CD4-positive, alpha-beta T cell treated with Interferon gamma for 1 hour (primary cell): ENCODE data around the gene HSPBAP1.
"Not testable (repeated sequence)": the region's sequence is repeated elsewhere in the genome, so short reads cannot be mapped to it uniquely, and the experiment has no call there.

Experiments
- DNase-seq: peaks from one replicate; pipeline ENCODE4 v3.0.0-alpha.2; 2020

Gene HSPBAP1

GRCh38 chr3:122730240-122730639 is 63.4 kb downstream of the HSPBAP1 start:
- DNase-seq, result no peak

- DNase-seq, result no peak
Observed at GRCh38 chr3:122728756-122729514, 64.7 kb downstream of the HSPBAP1 start.

DNA sequence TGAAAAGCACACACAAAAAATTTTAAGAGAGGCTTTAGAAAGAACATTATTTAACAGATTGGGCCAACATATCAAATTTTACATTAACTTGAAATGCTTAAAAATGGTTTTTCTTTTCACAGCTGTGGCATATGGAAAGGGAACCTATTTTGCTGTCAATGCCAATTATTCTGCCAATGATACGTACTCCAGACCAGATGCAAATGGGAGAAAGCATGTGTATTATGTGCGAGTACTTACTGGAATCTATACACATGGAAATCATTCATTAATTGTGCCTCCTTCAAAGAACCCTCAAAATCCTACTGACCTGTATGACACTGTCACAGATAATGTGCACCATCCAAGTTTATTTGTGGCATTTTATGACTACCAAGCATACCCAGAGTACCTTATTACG is 65.4 kb downstream of the HSPBAP1 start:
- DNase-seq, result no peak

GRCh38 chr3:122727766-122728165 is 65.9 kb downstream of the HSPBAP1 start:
- DNase-seq, result no peak

DNA sequence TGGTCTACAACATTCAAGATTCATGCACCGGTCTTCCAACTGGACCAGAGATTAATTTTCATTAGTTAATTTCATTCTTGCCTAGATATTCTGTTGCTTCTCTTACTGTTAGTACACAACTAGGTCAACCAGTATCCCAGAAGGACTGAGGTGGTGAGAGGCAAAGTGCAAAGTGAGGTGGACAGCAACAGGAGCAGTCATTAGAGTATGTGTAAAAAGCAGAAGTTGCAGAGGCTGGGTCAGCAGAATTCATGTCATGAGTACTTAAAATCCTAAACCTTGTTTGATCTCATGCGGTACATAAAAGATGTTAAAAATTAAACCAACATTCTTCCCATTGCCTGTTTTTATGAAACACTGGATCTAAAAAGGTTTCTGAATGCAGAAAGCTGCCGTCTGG is 66.3 kb downstream of the HSPBAP1 start:
- no peak for DNase-seq

- no peak for DNase-seq
Observed at GRCh38 chr3:122725106-122725505, 68.5 kb downstream of the HSPBAP1 start.

DNA sequence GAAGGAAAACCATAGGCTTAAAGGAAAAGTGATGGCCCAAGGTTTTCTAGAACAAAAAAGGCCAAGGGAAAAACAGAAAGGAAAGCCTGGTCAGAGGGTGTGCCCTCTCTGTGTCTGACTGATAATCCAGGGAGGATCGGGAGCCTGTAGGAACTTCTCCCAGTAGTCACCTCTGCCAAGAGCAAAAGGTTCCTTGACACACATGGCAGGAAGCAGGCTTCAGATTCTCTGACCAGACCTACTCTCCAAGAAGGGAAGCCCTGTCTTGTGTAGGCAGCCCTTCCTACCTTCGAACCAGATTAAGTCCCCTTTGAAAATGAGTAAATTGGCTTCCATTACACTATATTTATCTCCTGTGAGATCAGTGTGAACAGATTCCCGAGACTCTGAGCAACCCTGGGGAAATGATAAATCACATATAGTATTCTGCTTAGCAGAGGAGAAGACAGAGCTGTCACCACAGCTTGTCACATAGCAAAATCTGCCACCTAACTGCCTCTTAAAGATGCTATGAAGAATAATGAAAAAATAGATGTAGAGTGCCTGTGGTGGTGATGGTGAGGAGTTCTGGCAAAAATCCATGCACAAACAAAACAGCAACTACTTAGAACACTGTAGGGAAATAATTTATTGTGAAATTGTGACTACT is 74.2 kb downstream of the HSPBAP1 start:
- no peak for DNase-seq

DNA sequence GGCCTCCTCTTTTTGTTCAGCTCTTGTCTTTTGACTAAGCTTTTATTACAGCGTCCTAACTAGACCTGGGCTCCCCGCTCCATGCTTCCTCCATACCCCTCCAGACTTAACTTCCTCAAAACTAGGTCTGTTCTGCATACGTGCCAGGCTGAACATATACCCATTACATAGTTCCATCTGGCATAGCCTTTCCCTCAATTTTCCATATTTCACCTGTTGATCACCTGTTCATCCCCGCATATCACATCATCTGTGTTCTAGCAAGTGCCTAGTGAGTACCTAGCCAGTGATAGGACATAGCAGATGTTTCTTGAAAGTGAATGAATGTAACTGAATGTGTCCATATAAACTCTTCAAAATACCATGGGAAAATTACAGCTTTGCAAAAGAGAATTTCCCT is 77.0 kb downstream of the HSPBAP1 start:
- DNase-seq, result no peak

GRCh38 chr3:122714273-122714672 is 79.4 kb downstream of the HSPBAP1 start:
- no peak for DNase-seq

- DNase-seq, result not testable (repeated sequence)
Observed at GRCh38 chr3:122710616-122711251, 82.9 kb downstream of the HSPBAP1 start.

DNA sequence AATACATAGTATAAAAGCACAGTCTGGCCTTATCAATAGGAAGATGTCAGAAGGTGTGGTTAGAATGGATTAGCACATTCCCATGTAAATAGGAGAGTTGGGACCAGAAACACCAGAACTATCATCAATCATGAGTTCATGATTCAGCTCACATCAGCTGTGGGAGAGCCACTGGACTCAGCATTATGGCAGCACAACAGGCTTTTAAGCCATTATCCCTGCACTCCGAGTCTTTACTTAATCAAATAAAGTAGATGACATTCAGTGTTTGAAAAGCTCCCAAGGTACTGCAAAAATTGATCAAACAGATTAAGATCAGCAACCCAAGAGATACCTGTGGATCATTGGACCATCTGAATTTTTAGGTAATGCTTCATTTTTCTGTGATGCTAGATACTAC is 88.3 kb downstream of the HSPBAP1 start:
- no peak for DNase-seq

DNA sequence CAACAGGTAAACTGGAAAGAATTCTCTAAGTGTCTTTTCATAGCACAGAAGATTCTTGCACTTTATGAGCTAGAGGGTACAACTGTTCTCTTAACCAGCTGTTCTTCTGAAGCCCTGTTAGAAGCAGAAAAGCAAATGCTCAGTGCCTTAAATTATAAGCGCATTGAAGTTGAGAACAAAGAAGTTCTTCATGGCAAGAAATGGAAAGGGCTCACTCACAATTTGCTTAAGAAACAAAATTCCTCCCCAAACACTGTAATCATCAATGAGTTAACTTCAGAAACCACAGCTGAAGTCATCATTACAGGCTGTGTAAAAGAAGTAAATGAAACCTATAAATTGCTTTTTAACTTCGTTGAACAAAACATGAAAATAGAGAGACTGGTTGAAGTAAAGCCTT is 93.4 kb downstream of the HSPBAP1 start:
- DNase-seq, result no peak

GRCh38 chr3:122697952-122698620 is 95.5 kb downstream of the HSPBAP1 start:
- DNase-seq, result peak; percentile 66

- DNase-seq, result no peak
Observed at GRCh38 chr3:122695927-122696561, 97.6 kb downstream of the HSPBAP1 start.

DNA sequence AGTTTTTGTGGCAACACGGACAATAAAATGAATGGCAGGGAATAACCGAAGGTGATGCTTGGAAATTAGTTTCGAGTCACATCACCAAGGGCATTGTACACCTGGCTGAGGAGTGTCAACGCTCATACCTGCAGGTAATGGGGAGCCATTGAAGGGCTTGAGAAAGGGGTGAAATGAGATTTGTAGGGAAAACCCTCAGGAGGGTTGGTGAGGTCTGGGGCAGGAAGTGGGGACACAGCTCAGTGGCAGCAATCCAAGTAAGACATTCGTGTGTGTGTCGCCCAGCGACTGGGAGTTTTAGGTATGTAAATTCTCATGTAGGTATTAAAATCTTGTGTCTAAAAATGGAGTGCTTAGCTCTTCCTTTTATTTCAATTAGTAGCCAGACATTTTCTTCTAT is 98.7 kb downstream of the HSPBAP1 start:
- peak; percentile 64 for DNase-seq

- no peak for DNase-seq
Observed at GRCh38 chr3:122692674-122693073, 101.0 kb downstream of the HSPBAP1 start.

DNA sequence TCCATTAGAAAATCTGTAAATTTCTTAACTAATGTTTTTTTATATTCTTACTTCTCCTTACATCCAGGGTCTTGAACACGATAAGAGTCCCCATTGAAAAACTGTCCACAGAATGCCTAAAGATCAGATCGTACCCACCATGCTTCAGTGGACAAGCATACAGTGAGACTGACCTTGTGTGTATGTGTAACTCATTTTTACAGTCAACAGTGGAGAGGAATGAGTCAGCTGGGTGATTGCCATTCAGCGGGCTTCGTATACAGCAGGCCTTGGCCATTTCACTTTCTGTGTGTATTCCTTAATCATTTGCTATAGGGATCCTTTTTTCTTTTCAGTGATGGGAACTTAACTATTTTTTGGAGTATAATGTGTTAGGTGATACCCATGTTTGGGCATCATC is 102.4 kb downstream of the HSPBAP1 start:
- DNase-seq, result no peak

GRCh38 chr3:122690096-122690495 is 103.5 kb downstream of the HSPBAP1 start:
- DNase-seq, result no peak
